Measurements from ENCODE around the gene ALOX5.

The ALOX5 gene

DNA sequence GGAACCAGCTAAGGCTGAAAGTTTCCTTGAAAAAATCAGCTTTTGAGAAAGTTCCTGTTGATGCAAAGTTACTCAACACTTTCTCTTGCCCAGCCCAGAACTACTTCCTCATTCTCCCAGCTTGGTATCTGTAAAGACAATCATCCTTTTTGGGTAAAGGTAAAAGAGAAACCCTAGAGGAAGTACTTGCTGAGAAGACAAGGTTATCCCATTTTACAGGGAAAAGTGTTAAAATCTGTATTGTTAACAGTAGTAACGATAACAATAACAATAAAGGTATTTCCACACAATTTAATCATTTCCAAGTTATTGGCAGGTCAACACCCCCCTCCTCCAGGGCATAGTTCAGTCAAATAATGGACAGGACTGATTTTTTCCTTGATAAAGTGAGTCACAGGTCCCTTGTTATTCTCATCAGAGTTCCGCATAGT, 2.4 kb downstream of the ALOX5 start:
- TF ChIP-seq, protein P1, sequence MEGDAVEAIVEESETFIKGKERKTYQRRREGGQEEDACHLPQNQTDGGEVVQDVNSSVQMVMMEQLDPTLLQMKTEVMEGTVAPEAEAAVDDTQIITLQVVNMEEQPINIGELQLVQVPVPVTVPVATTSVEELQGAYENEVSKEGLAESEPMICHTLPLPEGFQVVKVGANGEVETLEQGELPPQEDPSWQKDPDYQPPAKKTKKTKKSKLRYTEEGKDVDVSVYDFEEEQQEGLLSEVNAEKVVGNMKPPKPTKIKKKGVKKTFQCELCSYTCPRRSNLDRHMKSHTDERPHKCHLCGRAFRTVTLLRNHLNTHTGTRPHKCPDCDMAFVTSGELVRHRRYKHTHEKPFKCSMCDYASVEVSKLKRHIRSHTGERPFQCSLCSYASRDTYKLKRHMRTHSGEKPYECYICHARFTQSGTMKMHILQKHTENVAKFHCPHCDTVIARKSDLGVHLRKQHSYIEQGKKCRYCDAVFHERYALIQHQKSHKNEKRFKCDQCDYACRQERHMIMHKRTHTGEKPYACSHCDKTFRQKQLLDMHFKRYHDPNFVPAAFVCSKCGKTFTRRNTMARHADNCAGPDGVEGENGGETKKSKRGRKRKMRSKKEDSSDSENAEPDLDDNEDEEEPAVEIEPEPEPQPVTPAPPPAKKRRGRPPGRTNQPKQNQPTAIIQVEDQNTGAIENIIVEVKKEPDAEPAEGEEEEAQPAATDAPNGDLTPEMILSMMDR (IDR thresholded peaks at IDR 0.05), result no peak

DNA sequence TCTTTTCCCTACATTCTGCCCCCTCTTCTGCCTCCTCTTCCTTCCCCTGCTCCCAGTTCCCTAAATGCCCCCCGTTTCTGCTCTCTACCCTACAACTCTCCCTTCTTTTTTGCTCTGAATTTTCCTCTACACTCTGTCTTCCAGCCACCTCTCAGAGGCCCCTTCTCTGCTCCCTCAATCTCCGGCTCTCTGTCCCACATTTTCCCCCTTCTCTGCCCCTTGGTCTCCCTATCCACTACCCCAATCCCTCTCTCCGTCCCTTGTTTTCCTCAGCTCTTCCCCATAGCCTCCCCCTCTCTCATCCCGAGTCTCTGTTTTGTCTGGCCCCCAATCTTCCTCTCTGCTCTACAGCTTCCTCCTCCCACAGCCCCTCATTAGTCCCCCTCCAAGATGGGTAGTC, 3.3 kb downstream of the ALOX5 start:
- TF ChIP-seq, protein P1 (IDR thresholded peaks at IDR 0.05), result no peak

DNA sequence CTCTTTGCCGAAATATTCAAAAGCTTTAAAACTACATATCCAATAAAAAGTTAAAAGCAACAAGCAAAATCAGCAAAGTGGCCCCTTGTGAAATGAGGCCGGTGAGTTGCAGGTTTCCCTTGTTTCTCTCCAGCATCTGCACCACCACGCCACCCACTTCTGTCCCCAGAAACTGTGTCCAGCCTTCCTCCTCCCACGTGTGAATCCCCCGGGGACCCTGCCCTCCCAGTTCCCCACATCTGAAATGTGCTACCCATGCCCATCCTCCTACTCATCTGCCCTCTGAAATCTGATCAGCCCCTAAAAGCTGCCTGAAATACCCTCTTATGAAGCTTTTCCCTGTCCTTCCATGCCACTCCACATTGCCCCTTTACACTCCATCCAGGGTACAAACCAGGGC, 3.8 kb downstream of the ALOX5 start:
- TF ChIP-seq, protein P1 (IDR thresholded peaks at IDR 0.05), result no peak

DNA sequence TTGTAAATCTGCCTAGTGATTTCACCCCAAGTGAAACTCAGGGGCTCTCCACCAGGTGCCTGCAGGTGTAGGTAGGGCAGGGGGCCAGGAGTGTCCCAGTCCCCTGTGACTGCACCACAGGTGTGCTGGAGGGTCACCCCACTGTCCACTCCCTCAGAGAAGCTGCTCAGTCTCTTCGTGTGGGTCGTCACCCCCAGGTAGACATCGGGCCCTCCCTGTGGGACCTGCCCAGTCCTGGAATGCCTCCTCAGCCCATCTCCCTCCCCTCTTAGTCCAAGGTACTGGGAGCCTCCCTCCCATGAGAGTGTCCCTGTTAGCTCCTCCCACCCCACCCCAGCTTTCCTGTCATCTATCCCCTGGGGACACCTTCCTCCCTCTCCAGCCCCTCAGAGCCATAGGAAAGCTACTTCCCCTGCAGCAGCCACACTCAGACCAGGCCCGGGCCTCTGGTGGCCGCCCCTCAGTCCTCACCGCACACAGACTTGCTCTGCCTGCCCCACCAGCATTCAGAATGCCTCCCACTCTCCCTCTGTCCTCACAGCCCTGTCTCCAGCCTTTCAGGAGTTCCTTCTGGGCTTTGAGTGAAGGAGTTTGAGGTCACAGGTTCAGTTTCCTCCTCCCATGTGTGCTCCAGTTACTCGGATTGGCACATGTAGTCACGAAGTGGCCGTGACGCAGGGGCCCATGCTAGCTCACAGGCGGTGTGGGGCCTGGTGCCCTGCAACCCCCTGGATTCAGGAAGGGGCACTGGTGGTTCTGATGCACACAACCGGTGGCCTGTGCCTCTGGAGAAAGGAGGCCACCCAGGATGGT, 5.1 kb downstream of the ALOX5 start:
- TF ChIP-seq, protein P1 (IDR thresholded peaks at IDR 0.05), result no peak

DNA sequence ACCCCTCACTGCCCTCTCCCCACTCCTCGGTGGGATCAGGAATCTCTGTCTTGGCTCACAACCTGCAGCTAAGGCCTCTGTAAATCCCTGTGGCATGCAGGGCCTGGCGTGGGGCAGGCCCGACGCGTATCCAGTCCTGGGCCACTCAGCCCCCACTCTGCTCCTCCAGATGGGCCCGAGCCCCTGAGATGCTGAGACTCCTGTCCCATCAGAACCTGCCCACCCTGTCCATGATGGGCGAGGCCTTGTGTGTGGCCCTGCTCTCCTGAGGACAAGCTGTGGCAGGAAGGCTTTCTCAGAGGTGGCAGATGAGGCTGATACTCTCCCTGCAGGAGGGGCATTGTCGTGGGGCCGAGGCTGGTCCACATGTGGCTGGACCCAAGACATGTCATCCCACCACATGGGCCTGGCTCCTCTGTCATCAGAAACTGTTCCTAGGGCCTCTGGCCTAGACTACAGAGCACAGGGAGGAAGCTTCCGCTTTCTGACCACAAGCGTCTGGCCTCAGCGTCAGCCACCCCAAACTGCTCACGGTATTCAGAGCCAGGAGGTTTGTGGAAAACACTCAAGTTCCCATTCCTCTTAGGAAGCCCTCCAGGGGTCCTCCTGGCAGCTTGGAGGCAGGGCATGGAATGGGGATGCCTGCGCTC, 6.0 kb downstream of the ALOX5 start:
- TF ChIP-seq, protein P1 (IDR thresholded peaks at IDR 0.05), result no peak

DNA sequence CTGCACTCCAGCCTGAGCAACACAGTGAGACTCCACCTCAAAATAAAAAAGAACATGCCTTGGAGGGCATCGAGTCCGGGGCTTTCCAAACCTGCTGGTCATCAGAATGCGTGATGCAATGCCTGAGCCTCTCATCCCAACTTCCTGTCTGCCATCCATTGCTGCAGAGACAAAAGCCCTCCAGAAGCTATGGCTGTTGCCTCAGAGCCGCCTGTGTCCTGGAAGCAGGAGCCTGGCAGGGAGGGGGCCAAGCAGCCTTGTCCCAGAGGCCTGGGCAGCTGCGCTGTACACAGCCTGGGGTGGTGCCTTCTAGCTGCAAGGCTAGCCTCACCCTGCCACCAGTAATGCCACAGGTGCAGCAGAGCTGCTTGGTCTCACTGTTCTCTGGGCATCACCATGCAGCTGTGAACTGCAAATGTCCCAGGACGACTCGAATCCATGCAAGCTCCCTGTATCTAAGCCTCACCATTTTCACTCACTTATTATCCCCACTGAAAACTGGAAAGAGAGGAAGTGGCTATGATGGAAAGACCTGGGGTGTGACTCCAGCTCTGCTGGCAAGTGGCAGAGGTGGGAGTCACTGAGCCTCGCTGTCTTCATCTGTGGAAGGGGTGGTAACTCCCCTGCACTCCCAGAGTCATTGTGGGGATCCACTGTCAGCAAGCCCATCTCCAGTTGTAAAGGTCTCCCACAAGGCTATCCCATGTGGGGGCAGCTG, 7.0 kb downstream of the ALOX5 start:
- TF ChIP-seq, protein P1 (IDR thresholded peaks at IDR 0.05), result no peak

DNA sequence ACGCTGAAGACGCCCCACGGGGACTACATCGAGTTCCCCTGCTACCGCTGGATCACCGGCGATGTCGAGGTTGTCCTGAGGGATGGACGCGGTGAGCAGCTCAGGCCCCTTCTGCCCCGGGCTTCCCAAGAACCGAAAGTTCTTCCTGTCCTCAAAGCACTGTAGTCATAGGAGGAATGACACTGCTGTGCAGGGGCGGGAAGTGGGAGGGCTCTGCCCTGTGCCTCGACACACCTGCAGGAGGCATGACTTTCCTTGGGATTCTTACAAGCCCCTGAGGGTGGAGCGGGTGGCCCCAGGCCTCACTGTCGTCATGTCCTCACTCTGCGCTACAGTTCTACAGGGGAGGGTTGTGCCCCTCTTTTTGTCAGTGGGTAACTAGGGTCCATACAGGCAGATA, 8.6 kb downstream of the ALOX5 start:
- TF ChIP-seq, protein P1 (IDR thresholded peaks at IDR 0.05), result no peak

Data from LNCAP (cell line).